Measurements from ENCODE around the gene ADAM15. TPM values are rescaled to one million over a fixed set of nuclear protein-coding genes. Genes with fewer than 3 reads are reported as not detected.

The ADAM15 gene
- total RNA-seq, 1 experiment from 2014 or later, result 36.3 TPM

GRCh38 chr1:155081472-155082300 is 30.6 kb downstream of the ADAM15 start:
- TF ChIP-seq EZH2 (IDR thresholded peaks at IDR 0.05; ENCODE audit: borderline replicate concordance, low read depth, low read length, poor library complexity, severe bottlenecking), result peak; percentile 48
- TF ChIP-seq CTCF (conservative IDR thresholded peaks at IDR 0.05; ENCODE audit: low read depth, low read length), result no peak
- intact Hi-C loops (cut with micrococcal nuclease; ENCODE audit: unreplicated experiment), result loop anchor here (5.0 kb wide), 1 partner anchor 79 kb away; the partner anchor contains the start of gene ZBTB7B
- peaks cover 55% of the 10 kb centered on the region for H3K4me1 ChIP-seq (ENCODE audit: insufficient read depth, low read length, poor library complexity, severe bottlenecking)
- no peak overlapping the region for H3K27ac ChIP-seq (ENCODE audit: low read depth, low read length, poor library complexity, severe bottlenecking)
- H3K36me3 ChIP-seq (ENCODE audit: insufficient read depth, low read length, poor library complexity, severe bottlenecking), result no peaks in the 10 kb centered on the region
- ChIA-PET POLR2A (ENCODE audit: low non-redundant PET) (no interaction called here), CTCF (interaction anchor here (1.5 kb wide), 1 partner anchor 9 kb away, joined by 5 read pairs; no protein-coding TSS in a partner anchor)
- BruUV-seq (replicated peaks), result no TSS peak
- DNase-seq (ENCODE audit: low spot score), result no peak
- H3K4me3 ChIP-seq (ENCODE audit: low read depth, low read length, poor library complexity, severe bottlenecking), result peak overlapping the region; percentile 63
- H3K9me3 ChIP-seq (ENCODE audit: low read depth, low read length, poor library complexity, severe bottlenecking), result no peaks in the 10 kb centered on the region
- H3K27me3 ChIP-seq (replicated peaks; ENCODE audit: insufficient read depth, low read depth, low read length, poor library complexity), result peaks cover 23% of the 10 kb centered on the region

- intact Hi-C loops (cut with micrococcal nuclease; ENCODE audit: unreplicated experiment), result loop anchor here (5.0 kb wide), 1 partner anchor 80 kb away; the partner anchor contains the start of gene ZBTB7B
- Histone ChIP-seq H3K9me3 (ENCODE audit: low read depth, low read length, poor library complexity, severe bottlenecking) (no peaks in the 10 kb centered on the region), H3K4me1 (ENCODE audit: insufficient read depth, low read length, poor library complexity, severe bottlenecking) (peaks cover 55% of the 10 kb centered on the region), H3K27me3 (replicated peaks; ENCODE audit: insufficient read depth, low read depth, low read length, poor library complexity) (peaks cover 23% of the 10 kb centered on the region), H3K4me3 (ENCODE audit: low read depth, low read length, poor library complexity, severe bottlenecking) (no peak overlapping the region), H3K27ac (ENCODE audit: low read depth, low read length, poor library complexity, severe bottlenecking) (no peak overlapping the region), H3K36me3 (ENCODE audit: insufficient read depth, low read length, poor library complexity, severe bottlenecking) (no peaks in the 10 kb centered on the region)
- BruUV-seq (replicated peaks), result no TSS peak
- TF ChIP-seq CTCF (conservative IDR thresholded peaks at IDR 0.05; ENCODE audit: low read depth, low read length), result no peak
- TF ChIP-seq EZH2 (IDR thresholded peaks at IDR 0.05; ENCODE audit: borderline replicate concordance, low read depth, low read length, poor library complexity, severe bottlenecking), result no peak
- DNase-seq (ENCODE audit: low spot score), result no peak
- POLR2A ChIA-PET (ENCODE audit: low non-redundant PET), result no interaction called here
- CTCF ChIA-PET, result no interaction called here
Observed at GRCh38 chr1:155082301-155083051, 31.4 kb downstream of the ADAM15 start.

GRCh38 chr1:155083052-155083541 is 32.0 kb downstream of the ADAM15 start:
- H3K4me3 ChIP-seq (ENCODE audit: low read depth, low read length, poor library complexity, severe bottlenecking), result no peak overlapping the region
- CTCF ChIA-PET, result no interaction called here
- no peaks in the 10 kb centered on the region for H3K9me3 ChIP-seq (ENCODE audit: low read depth, low read length, poor library complexity, severe bottlenecking)
- TF ChIP-seq CTCF (conservative IDR thresholded peaks at IDR 0.05; ENCODE audit: low read depth, low read length), result no peak
- no peak for TF ChIP-seq EZH2 (IDR thresholded peaks at IDR 0.05; ENCODE audit: borderline replicate concordance, low read depth, low read length, poor library complexity, severe bottlenecking)
- no TSS peak for BruUV-seq (replicated peaks)
- H3K27me3 ChIP-seq (replicated peaks; ENCODE audit: insufficient read depth, low read depth, low read length, poor library complexity), result peaks cover 23% of the 10 kb centered on the region
- no peak for DNase-seq (ENCODE audit: low spot score)
- no peaks in the 10 kb centered on the region for H3K36me3 ChIP-seq (ENCODE audit: insufficient read depth, low read length, poor library complexity, severe bottlenecking)
- no peak overlapping the region for H3K27ac ChIP-seq (ENCODE audit: low read depth, low read length, poor library complexity, severe bottlenecking)
- POLR2A ChIA-PET (ENCODE audit: low non-redundant PET), result no interaction called here
- intact Hi-C loops (cut with micrococcal nuclease; ENCODE audit: unreplicated experiment), result loop anchor here (5.0 kb wide), 1 partner anchor 81 kb away; the partner anchor contains the start of gene ZBTB7B
- peaks cover 55% of the 10 kb centered on the region for H3K4me1 ChIP-seq (ENCODE audit: insufficient read depth, low read length, poor library complexity, severe bottlenecking)
